ENCODE measurements around the gene SLC16A4.

- no peak for TF ChIP-seq CTCF (IDR thresholded peaks at IDR 0.05; ENCODE audit: insufficient read depth, low read depth, low read length)
- no peak for TF ChIP-seq EZH2 (IDR thresholded peaks at IDR 0.05; ENCODE audit: insufficient read depth, low read length)
Measured at GRCh38 chr1:110328274-110328673, 62.6 kb downstream of the SLC16A4 start.
